NB4 (cell line): ENCODE data around the gene C1QL3.

ENCODE experiments used
- MYC ChIP-seq: IDR thresholded peaks from 2 replicates; pipeline ENCODE4 v1.6.1; 2011; ENCODE audit warnings: low read depth, low read length
- TF ChIP-seq, protein P1 (sequence below): IDR thresholded peaks from one replicate; pipeline ENCODE4 v1.5.1; 2012; ENCODE audit warnings: low read depth, low read length

DNA sequence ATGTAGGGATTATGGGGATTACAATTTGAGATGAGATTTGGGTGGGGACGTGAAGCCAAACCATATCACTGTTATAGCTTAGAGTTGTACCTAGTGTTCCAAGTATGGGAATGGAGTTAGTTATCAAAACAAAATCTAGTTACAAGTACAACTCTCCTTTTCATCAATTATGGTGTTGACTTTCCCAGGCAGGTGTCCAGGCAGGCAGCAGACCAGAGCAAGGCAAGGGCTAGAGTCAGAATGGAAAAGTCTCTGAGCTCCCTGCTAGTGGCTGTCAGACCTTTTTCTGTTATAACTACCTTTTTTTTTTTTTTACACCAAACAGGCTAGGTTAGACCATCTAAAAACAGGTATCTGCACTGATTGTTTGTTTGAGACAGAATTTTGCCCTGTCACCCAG lies 55.7 kb downstream of the C1QL3 start:
- TF ChIP-seq, protein P1, sequence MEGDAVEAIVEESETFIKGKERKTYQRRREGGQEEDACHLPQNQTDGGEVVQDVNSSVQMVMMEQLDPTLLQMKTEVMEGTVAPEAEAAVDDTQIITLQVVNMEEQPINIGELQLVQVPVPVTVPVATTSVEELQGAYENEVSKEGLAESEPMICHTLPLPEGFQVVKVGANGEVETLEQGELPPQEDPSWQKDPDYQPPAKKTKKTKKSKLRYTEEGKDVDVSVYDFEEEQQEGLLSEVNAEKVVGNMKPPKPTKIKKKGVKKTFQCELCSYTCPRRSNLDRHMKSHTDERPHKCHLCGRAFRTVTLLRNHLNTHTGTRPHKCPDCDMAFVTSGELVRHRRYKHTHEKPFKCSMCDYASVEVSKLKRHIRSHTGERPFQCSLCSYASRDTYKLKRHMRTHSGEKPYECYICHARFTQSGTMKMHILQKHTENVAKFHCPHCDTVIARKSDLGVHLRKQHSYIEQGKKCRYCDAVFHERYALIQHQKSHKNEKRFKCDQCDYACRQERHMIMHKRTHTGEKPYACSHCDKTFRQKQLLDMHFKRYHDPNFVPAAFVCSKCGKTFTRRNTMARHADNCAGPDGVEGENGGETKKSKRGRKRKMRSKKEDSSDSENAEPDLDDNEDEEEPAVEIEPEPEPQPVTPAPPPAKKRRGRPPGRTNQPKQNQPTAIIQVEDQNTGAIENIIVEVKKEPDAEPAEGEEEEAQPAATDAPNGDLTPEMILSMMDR, result no peak
- no peak for TF ChIP-seq MYC
